ENCODE data around the gene UBE2V1.

The UBE2V1 gene

GRCh38 chr20:50053362-50054230 is 59.4 kb downstream of the UBE2V1 start:
- FAIRE-seq (no peak), DNase-seq (ENCODE audit: extremely low spot score, insufficient read length, low read depth) (no peak)

DNA sequence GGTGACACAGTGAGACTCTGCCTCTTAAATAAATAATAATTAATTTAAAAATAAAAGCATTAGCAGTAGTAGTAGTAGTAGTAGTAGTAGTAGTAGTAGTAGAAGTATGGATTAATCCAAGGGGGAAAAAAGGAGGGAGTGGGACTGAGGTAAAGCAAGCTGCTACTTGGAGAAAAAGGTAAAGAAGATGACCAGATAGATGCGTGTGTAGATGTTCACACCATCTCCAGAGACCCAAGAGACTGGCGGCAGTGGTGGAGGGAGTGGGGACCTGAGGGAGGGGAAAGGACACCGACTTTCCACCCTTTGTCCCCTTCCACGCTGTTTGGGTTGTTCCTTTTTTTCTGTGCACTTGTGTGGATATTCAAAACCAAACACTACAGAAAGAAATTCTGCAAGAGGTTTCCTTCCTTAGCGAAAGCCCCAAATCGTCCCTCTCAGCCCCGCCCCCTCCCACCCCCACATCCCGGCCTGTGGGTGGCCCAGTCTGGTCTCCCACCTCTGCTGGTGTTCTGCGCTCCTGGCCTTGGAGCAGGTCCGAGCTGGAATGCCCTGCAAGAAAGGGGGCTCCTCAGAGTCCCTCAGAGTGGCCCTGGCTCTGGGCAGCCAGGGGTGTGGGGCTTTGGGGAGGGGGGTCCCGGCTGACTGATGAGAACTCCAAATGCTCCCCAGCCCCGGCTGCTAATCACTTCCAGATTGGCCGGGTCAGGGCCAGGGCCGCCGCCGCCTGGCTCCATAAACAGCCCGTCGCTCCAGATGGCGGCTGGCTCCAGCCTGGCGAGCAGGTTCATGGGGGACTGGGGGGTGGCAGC is 60.2 kb downstream of the UBE2V1 start:
- FAIRE-seq (no peak), DNase-seq (ENCODE audit: extremely low spot score, insufficient read length, low read depth) (no peak)

- FAIRE-seq, result no peak
- DNase-seq (ENCODE audit: extremely low spot score, insufficient read length, low read depth), result no peak
These were observed 62.2 kb downstream of the UBE2V1 start for GRCh38 chr20:50050660-50051308.

GRCh38 chr20:50050214-50050613 is 62.7 kb downstream of the UBE2V1 start:
- FAIRE-seq, result no peak
- DNase-seq (ENCODE audit: extremely low spot score, insufficient read length, low read depth), result no peak

GRCh38 chr20:50049442-50050026 is 63.4 kb downstream of the UBE2V1 start:
- FAIRE-seq, result no peak
- no peak for DNase-seq (ENCODE audit: extremely low spot score, insufficient read length, low read depth)

DNA sequence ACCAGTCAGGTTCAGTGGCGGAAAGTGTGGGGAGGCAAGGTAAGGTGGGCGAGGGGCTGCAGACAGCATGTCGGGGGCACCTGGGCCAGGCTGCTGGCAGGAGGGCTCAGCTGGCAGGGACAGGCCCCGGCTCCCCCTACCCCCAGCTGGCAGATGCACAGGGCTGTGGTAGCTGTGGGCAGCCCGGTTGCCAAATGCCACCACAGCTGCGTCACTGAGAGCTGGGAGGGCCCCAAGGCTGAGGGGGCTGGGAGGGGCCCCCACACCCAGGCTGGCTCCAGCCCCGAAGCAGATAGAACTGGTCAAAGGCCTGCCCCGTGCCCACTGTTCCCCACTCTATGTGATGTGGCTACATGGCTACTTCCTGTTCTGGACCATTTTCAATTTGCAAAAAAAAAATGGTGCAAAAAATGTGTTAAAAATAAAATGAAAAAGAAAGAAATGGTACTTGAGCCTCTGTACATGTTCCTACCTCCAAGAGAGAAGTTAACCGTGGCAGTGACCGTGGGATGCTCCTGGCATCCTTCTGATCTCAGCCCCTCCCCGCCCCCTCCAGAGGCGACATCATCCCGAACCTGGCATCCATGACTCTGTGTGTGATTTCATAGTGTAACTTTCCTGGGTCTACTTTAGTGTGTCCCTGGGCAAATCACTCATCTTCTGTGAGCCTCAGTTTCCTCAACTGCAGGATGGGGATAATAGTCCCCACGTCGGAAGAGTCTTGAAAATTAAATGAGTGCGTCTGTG is 64.4 kb downstream of the UBE2V1 start:
- DNase-seq (ENCODE audit: extremely low spot score, insufficient read length, low read depth) (no peak), FAIRE-seq (no peak)

DNA sequence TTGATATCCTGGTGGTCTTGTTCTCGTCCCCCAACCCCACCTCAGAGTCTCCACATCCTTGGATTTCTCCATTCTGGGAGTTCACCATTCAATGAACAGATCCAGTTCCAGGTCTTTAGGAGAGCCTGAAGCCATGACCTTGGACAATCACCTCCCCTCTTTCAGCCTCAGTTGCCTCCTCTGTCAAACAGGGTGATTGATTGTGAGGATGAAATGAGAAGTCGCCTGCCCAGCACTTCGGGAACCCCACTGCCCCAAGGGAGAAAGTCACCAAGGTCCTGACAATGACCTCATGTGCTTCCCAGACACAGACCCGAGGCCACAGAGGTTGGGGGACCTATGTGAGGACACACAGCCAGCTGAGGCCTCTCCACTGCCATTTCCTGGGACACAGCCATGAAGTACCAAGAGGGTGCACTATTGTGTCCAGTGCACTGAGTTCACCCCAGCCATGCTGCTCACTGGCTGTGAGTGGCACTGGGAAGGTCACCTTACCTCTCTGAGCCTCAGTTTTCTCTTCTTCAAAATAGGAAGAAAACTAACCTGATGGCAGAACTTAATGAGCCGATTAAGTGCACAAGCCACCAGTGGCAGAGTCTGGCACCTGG is 68.5 kb downstream of the UBE2V1 start:
- no peak for FAIRE-seq
- no peak for DNase-seq (ENCODE audit: extremely low spot score, insufficient read length, low read depth)

- DNase-seq (ENCODE audit: extremely low spot score, insufficient read length, low read depth) (no peak), FAIRE-seq (no peak)
These were observed 69.2 kb downstream of the UBE2V1 start for GRCh38 chr20:50043573-50044352.

DNA sequence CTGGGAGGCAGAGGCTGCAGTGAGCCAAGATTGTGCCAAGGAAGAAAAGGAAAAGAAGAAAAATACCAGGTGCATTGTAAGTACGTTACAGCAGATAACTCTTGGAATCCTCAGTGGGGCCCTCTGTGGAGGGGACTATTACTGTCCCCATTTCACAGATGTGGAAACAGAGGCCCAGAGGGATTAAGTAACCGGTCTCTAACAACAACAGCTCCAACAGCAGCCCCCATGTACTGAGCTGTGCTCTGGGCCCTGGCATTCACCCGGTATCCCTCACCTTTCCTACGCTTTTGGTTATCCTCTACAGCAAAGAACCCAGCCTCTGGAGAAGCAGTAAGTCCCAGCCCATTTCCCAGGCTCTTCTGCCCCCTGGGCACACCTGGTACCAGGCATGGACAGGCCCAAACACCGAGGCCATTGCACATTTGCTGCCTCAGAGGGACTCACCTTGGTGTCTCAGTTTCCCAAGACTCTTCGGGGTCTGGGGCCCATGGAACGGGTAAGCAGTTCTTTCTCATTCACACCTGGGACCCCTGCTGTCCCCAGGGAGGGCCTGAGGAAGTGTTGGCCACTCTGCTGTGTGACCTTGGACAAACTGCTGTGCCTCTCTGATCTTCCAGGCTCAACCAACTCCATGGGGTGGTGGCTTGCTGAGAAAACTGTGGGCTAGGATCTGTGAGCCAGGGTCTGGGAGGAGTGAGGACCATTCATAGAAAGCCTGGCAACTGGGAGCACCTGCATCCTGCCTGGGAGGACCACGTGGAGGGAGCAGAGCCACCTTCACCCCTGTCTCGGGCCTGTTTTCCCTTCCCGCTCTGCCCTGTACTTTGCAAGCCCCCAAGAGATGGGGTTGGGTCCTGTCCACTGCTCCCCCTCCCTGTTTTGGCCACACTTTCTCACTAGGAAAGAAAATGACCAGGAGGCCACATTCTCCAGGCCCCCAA is 70.3 kb downstream of the UBE2V1 start:
- DNase-seq (ENCODE audit: extremely low spot score, insufficient read length, low read depth) (no peak), FAIRE-seq (no peak)

DNA sequence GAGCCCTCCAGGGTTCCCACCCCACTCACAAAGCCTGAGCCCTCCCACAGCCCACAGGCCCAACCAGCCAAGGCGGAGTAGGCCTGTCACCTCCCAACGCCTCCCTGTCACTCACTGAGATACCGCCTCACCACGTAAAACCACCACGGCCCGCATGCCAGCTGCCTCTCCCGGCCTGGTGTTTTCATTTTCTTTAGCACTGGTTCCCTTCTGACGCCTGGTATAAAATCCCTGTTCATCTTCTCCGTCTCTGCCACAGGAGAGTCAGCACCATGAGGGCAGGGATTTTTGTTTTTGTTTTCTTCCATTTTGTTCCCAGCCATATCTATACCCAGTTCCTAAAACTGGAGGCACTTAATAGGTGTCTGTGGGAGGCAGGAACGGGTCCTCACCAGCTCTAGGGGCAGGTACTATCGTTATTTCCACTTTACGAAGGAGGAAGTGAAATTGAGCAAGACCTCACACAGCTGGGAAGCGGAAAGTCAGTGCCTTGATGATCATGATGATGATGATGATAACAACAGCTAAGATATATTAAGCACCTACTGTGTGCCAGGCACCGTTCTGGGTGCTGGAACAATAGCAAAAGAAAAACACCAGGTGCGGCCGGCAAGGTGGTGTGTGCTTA is 71.6 kb downstream of the UBE2V1 start:
- DNase-seq (ENCODE audit: extremely low spot score, insufficient read length, low read depth) (no peak), FAIRE-seq (peak; percentile 41)

- FAIRE-seq, result no peak
- no peak for DNase-seq (ENCODE audit: extremely low spot score, insufficient read length, low read depth)
These were observed 72.3 kb downstream of the UBE2V1 start for GRCh38 chr20:50040432-50041245.

GRCh38 chr20:50039706-50040431 is 73.1 kb downstream of the UBE2V1 start:
- FAIRE-seq (no peak), DNase-seq (ENCODE audit: extremely low spot score, insufficient read length, low read depth) (no peak)

DNA sequence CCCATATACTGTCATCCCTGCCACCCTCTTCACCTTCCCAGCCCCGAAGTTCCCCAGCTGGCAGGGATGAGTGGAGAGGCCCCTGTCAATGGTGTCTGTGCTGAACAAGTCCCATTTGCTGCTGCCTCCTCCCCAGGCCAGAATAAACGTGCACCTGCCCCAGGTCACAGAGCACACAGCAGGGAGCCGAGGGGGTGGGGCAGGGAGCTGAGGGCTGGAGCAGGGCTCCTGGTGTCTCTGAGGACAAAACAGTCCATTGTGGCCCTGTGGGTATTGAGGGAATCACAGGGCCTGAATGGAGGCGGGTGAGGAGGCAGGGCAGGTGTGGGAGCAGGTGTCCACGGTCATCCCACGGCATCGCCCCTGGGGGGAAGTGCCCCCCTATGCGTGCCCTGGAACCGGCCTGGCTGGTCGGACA is 74.4 kb downstream of the UBE2V1 start:
- no peak for DNase-seq (ENCODE audit: extremely low spot score, insufficient read length, low read depth)
- FAIRE-seq, result no peak

DNA sequence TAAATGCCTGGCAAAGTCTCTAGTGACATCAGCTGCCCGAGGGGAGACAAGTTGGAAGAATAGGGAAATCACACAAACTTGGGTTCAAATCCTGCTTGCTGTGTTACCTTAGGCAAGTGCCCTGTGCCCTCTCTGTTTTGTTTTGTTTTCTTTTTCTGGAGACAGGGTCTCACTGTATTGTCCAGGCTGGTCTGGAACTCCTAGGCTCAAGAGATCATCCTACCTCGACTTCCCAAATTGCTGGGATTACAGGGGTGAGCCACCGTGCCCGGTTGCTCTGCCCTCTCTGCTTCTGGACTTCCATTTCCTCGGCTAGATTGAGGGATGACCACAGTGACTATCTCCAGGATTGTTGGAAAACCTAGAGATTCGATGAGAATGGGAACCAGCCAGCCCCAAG is 74.8 kb downstream of the UBE2V1 start:
- FAIRE-seq (no peak), DNase-seq (ENCODE audit: extremely low spot score, insufficient read length, low read depth) (no peak)

- FAIRE-seq, result no peak
- no peak for DNase-seq (ENCODE audit: extremely low spot score, insufficient read length, low read depth)
These were observed 75.4 kb downstream of the UBE2V1 start for GRCh38 chr20:50037575-50037974.

DNA sequence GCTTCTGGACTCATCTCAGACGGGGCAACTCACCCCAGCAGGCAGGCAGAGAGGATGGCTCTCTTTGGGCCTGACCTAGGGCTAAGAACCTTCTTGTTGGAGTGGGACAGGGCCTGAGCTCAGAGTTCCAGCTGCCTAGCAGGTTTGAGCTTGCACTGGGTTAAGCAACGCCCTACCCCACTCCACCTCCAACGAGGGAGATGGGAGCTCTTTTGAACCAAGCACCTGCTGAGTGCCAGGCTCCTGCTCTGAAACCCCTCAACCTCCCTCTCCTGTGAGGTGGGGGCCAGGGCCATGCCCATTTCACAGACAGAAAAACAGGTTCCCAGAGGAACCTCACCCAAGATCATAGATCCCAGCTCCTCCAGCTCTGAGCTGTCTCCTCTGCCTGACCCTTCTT is 75.8 kb downstream of the UBE2V1 start:
- FAIRE-seq (no peak), DNase-seq (ENCODE audit: extremely low spot score, insufficient read length, low read depth) (no peak)

Measured in GM18507 (cell line).